SU-DHL-6 (cell line): ENCODE measurements around the gene SLC35F1.

Experiments
- EZH2phosphoT487 ChIP-seq: fragments of 200-600 bp; sonication (generic), shearing (Covaris generic); conservative IDR thresholded peaks from 2 replicates; pipeline ENCODE4 v1.6.1; 2018; ENCODE audit warnings: mild to moderate bottlenecking, antibody characterized with exemption, low read length, moderate library complexity, mixed read lengths
- TF ChIP-seq, protein P1 (sequence below): fragments of 200-600 bp; sonication (generic); IDR thresholded peaks from one replicate; pipeline ENCODE4 v1.5.1; 2017; ENCODE audit warnings: antibody characterized with exemption, mild to moderate bottlenecking, low read length, moderate library complexity; ENCODE audit not compliant: insufficient read depth, poor library complexity, severe bottlenecking

DNA sequence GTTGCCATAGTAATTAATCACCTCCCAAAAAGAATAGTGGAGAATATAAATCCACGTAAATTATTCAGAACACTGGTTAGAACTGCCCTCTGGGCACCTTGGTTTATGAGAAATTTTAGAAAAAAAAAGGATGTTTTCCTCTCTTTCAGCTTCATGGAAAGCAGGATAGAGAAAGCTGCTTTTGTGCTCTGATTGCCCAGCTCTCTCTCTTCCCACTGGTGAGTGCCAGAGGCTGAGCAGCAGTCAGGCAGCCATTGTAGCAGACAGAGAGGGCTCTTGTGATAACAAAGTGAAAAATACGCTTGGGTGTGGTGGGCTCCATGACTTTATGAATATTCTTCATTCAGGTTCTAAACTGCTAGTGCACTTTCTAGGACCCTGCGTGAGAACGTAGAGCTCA, 26.4 kb downstream of the SLC35F1 start:
- TF ChIP-seq, protein P1, sequence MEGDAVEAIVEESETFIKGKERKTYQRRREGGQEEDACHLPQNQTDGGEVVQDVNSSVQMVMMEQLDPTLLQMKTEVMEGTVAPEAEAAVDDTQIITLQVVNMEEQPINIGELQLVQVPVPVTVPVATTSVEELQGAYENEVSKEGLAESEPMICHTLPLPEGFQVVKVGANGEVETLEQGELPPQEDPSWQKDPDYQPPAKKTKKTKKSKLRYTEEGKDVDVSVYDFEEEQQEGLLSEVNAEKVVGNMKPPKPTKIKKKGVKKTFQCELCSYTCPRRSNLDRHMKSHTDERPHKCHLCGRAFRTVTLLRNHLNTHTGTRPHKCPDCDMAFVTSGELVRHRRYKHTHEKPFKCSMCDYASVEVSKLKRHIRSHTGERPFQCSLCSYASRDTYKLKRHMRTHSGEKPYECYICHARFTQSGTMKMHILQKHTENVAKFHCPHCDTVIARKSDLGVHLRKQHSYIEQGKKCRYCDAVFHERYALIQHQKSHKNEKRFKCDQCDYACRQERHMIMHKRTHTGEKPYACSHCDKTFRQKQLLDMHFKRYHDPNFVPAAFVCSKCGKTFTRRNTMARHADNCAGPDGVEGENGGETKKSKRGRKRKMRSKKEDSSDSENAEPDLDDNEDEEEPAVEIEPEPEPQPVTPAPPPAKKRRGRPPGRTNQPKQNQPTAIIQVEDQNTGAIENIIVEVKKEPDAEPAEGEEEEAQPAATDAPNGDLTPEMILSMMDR: no peak
- no peak for TF ChIP-seq EZH2phosphoT487
